GM12878 (cell line): Measurements from ENCODE around the gene PXMP4. TPM values are rescaled to one million over a fixed set of nuclear protein-coding genes. Genes with fewer than 3 reads are reported as not detected.

ENCODE experiments used
- ATAC-seq: fragments of 200-7000 bp; cut with Tn5 transposase; 3 replicates; pipeline ENCODE4 v1.9.1; 2020; ENCODE audit warnings: mild to moderate bottlenecking, moderate library complexity
- BruUV-seq: library from RNA; stranded (reverse); fragments of 400-500 nt; replicated peaks from 2 replicates; lab custom pipeline; 2021; lab: Mats Ljungman, UMichigan
- CTCF ChIA-PET: fragments of 300-600 bp; sonication (Branson Sonifier 250); formaldehyde crosslinking; extraction: SDS; loops from one replicate; lab custom pipeline; 2021; ENCODE audit warnings: inconsistent platforms; lab: Yijun Ruan, JAX
- POLR2A ChIA-PET: fragments of 350-600 bp; formaldehyde crosslinking; extraction: SDS; loops from one replicate; lab custom pipeline; 2021; ENCODE audit warnings: inconsistent platforms; lab: Charles Lee
- RAD21 ChIA-PET: fragments of 300-600 bp; sonication (Branson Sonifier 250); formaldehyde crosslinking; loops from one replicate; lab custom pipeline; 2023; ENCODE audit warnings: antibody characterized with exemption; ENCODE audit not compliant: unreplicated experiment; lab: Charles Lee
- SMC1A ChIA-PET: fragments of 300-600 bp; sonication (Branson Sonifier 250); formaldehyde crosslinking; loops from one replicate; lab custom pipeline; 2023; ENCODE audit not compliant: unreplicated experiment, uncharacterized antibody; lab: Charles Lee
- DNase-seq: peaks from one replicate; pipeline ENCODE4 v3.0.0-alpha.2; 2011; ENCODE audit warnings: low read depth, low spot score
- FAIRE-seq: peaks from 3 replicates; lab custom pipeline; 2011; peaks lifted over from hg19 to GRCh38; lab: Jason Lieb, UNC
- H2AFZ ChIP-seq: 2 replicates; pipeline ENCODE4 v1.6.0; 2011; ENCODE audit warnings: low read depth, low read length, control low read depth; ENCODE audit not compliant: control insufficient read depth
- H3K27ac ChIP-seq: 2 replicates; pipeline ENCODE4 v1.5.1; 2011; ENCODE audit warnings: control low read depth; ENCODE audit not compliant: control insufficient read depth, insufficient read depth
- H3K27me3 ChIP-seq, 2 experiments: replicated peaks in 1 of 2; 2 replicates each; pipeline versions ENCODE4 v1.6.0 to v1.6.1; 2011; ENCODE audit warnings: low read length in 1 of 2; ENCODE audit not compliant: control insufficient read depth in 2 of 2, insufficient read depth in 2 of 2
- H3K36me3 ChIP-seq, 2 experiments: 2 replicates each; pipeline ENCODE4 v1.5.1; 2011; ENCODE audit warnings: low read length in 1 of 2; ENCODE audit not compliant: control insufficient read depth in 2 of 2, insufficient read depth in 2 of 2
- H3K4me1 ChIP-seq: 2 replicates; pipeline ENCODE4 v1.6.1; 2011; ENCODE audit warnings: mild to moderate bottlenecking, low read length, moderate library complexity, mixed read lengths; ENCODE audit not compliant: control insufficient read depth, insufficient read depth
- H3K4me2 ChIP-seq: 2 replicates; pipeline ENCODE4 v1.6.0; 2011; ENCODE audit warnings: control low read depth; ENCODE audit not compliant: control insufficient read depth, insufficient read depth
- H3K4me3 ChIP-seq: fragments of 200-600 bp; sonication (generic); 2 replicates; pipeline ENCODE4 v1.5.1; 2016
- H3K79me2 ChIP-seq: 2 replicates; pipeline ENCODE4 v1.6.0; 2011; ENCODE audit warnings: low read length; ENCODE audit not compliant: control insufficient read depth, insufficient read depth
- H3K9ac ChIP-seq: 2 replicates; pipeline ENCODE4 v1.8.0; 2011; ENCODE audit warnings: low read length, control low read depth, mixed read lengths; ENCODE audit not compliant: control insufficient read depth, insufficient read depth
- H3K9me3 ChIP-seq: replicated peaks from 3 replicates; pipeline ENCODE4 v1.5.1; 2011; ENCODE audit warnings: mild to moderate bottlenecking, low read length; ENCODE audit not compliant: control insufficient read depth, insufficient read depth
- H4K20me1 ChIP-seq: 2 replicates; pipeline ENCODE4 v1.6.0; 2011; ENCODE audit not compliant: control insufficient read depth, insufficient read depth
- BHLHE40 ChIP-seq, 2 experiments: fragments of 450-650 bp in 1 of 2; IDR thresholded peaks; 2 replicates each; pipeline ENCODE4 v1.6.1; 2011 to 2017; ENCODE audit warnings: low read depth in 2 of 2, borderline replicate concordance in 1 of 2, improper control_type of control experiment in 1 of 2, low read length in 1 of 2, mild to moderate bottlenecking in 1 of 2
- CUX1 ChIP-seq: IDR thresholded peaks from 2 replicates; pipeline ENCODE4 v1.6.1; 2012; ENCODE audit warnings: improper control_type of control experiment, low read depth, low read length; ENCODE audit not compliant: insufficient replicate concordance
- DPF2 ChIP-seq: fragments of 450-650 bp; IDR thresholded peaks from 2 replicates; pipeline ENCODE4 v1.6.1; 2017; ENCODE audit warnings: mild to moderate bottlenecking
- EED ChIP-seq: sonication (generic); IDR thresholded peaks from 2 replicates; pipeline ENCODE4 v1.6.1; 2016; ENCODE audit warnings: antibody characterized with exemption, low read depth
- IKZF1 ChIP-seq: fragments of 450-650 bp; conservative IDR thresholded peaks from 2 replicates; pipeline ENCODE4 v1.6.1; 2017; ENCODE audit warnings: antibody characterized with exemption, mild to moderate bottlenecking
- IRF5 ChIP-seq: fragments of 450-650 bp; IDR thresholded peaks from 2 replicates; pipeline ENCODE4 v1.6.1; 2017; ENCODE audit warnings: borderline replicate concordance
- MYB ChIP-seq: fragments of 150-350 bp; IDR thresholded peaks from 2 replicates; pipeline ENCODE4 v1.6.1; 2014; ENCODE audit warnings: mild to moderate bottlenecking, low read depth, low read length, borderline replicate concordance
- NFYB ChIP-seq: IDR thresholded peaks from 2 replicates; pipeline ENCODE4 v1.6.1; 2011; ENCODE audit warnings: low read depth, mild to moderate bottlenecking, low read length, improper control_type of control experiment, moderate library complexity; ENCODE audit not compliant: insufficient read depth
- PAX5 ChIP-seq: IDR thresholded peaks from 2 replicates; pipeline ENCODE4 v1.6.1; 2011; ENCODE audit warnings: low read depth, low read length, borderline replicate concordance
- POLR2A ChIP-seq: IDR thresholded peaks from 2 replicates; pipeline ENCODE4 v1.6.1; 2011; ENCODE audit warnings: low read depth, mild to moderate bottlenecking, low read length
- SMAD1 ChIP-seq: fragments of 450-650 bp; IDR thresholded peaks from 2 replicates; pipeline ENCODE4 v1.6.1; 2018; ENCODE audit warnings: mild to moderate bottlenecking, low read depth; ENCODE audit not compliant: partially characterized antibody
- SP1 ChIP-seq: IDR thresholded peaks from one replicate; pipeline ENCODE4 v1.6.1; 2011; ENCODE audit warnings: low read depth, low read length
- TCF3 ChIP-seq: IDR thresholded peaks from 2 replicates; pipeline ENCODE4 v1.6.1; 2012; ENCODE audit warnings: low read depth, mild to moderate bottlenecking, low read length, borderline replicate concordance; ENCODE audit not compliant: insufficient read depth
- USF1 ChIP-seq: IDR thresholded peaks from 2 replicates; pipeline ENCODE4 v1.6.1; 2011; ENCODE audit warnings: borderline replicate concordance, low read depth, mild to moderate bottlenecking, moderate library complexity, mixed read lengths, low read length; ENCODE audit not compliant: insufficient read depth; ENCODE audit errors: extremely low read length
- WGBS: methylation state at CpG from one replicate; pipeline ENCODE4 v1.1.6; 2016; ENCODE audit warnings: low lambda C conversion rate; ENCODE audit not compliant: insufficient replicate concordance, insufficient coverage; ENCODE audit errors: missing lambda C conversion rate; 5-methylcytosine and 5-hydroxymethylcytosine counted together
- in situ Hi-C: fragments of 300-500 bp; cut with MboI; formaldehyde crosslinking; loops from 9 replicates; pipeline ENCODE4 v1.14.3; 2018; ENCODE audit warnings: mixed read lengths
- intact Hi-C: fragments of 100-400 bp; cut with micrococcal nuclease; formaldehyde crosslinking; loops from one replicate; pipeline ENCODE4 v1.14.2; 2022; ENCODE audit not compliant: unreplicated experiment
- polyA plus RNA-seq, 11 experiments: library from polyadenylated mRNA; depleted of rRNA in 4 of 11; unstranded in 6 of 11; stranded (reverse) in 5 of 11; fragments of >200 nt; fragmentation: Nextera tagmentation in 4 of 11; fragmentation: Illumina TruSeq in 1 of 11; extraction: Ambion mirVana in 4 of 11; extraction: Trizol in 1 of 11; gene quantifications; 1 replicate in 1 of 11; 2 replicates in 10 of 11; pipeline versions ENCODE4 v1.2.1 to v1.2.3, GENCODE V29; 2011 to 2016; ENCODE audit warnings: inconsistent platforms in 2 of 11, missing spikeins in 2 of 11, low read depth in 1 of 11
- total RNA-seq, 4 experiments: library from RNA; depleted of rRNA in 3 of 4; stranded (reverse); fragments of >200 nt in 3 of 4; fragmentation: Illumina TruSeq in 1 of 4; extraction: Trizol in 1 of 4; gene quantifications; 2 replicates each; pipeline versions ENCODE4 v1.2.1 to v1.2.3, GENCODE V29; 2013 to 2021

PXMP4 gene
- total and polyA plus RNA-seq, 10 of the 15 experiments (the other 5 are each of a cell fraction or from before 2014, with no cell fraction given): 3.6 to 19.2 (median 8.6) TPM

- BruUV-seq: no TSS peak
- Histone ChIP-seq H2AFZ (peak overlapping the region; percentile 29; the same call in 1 of the 2 replicates), H3K79me2 (peaks cover 40% of the 10 kb centered on the region), H3K9me3 (no peaks in the 10 kb centered on the region), H3K9ac (peak overlapping the region; percentile 17; the same call in 1 of the 2 replicates), H3K4me2 (peak overlapping the region; percentile 60), H3K4me3 (no peak overlapping the region), H4K20me1 (no peaks in the 10 kb centered on the region), H3K36me3 (peaks cover 0 to 5% of the 10 kb centered on the region in 2 experiments; a peak in 3 of 4 replicates), H3K4me1 (peaks cover 37% of the 10 kb centered on the region), H3K27ac (peak overlapping the region; percentile 35), H3K27me3 (no peaks in the 10 kb centered on the region)
- WGBS: 34% methylated on average over 20 of the region's 20 CpGs
- CTCF ChIA-PET: interaction anchor here (1.1 to 3.3 kb wide), 4 partner anchors 12 to 54 kb away, joined by 3 to 36 read pairs (median 4); partner anchors contain the start of gene ACTL10
- FAIRE-seq (no peak), ATAC-seq (peak; percentile 82), DNase-seq (peak; percentile 47)
- intact Hi-C loops (loop anchor here (10.0 kb wide), 1 partner anchor 315 kb away; the partner anchor contains the start of gene RALY), in situ Hi-C loops (no loop called here)
- RAD21 ChIA-PET: interaction anchor here (0.9 to 1.6 kb wide), 3 partner anchors 9 to 53 kb away, joined by 3 to 7 read pairs (median 3); partner anchors contain the start of gene ZNF341
- POLR2A ChIA-PET: interaction anchor here (0.6 to 1.2 kb wide), 2 partner anchors 13 to 235 kb away, joined by 5 to 8 read pairs; partner anchors contain the start of gene ACTL10
- SMC1A ChIA-PET: interaction anchor here (1.2 to 1.7 kb wide), 3 partner anchors 13 to 74 kb away, joined by 3 to 12 read pairs (median 3); partner anchors contain the start of gene ACTL10
- TF ChIP-seq BHLHE40 (IDR thresholded peaks at IDR 0.05; ENCODE audit: borderline replicate concordance in 1 of 2, low read depth in 2 of 2, low read length in 1 of 2): peak; percentile 56 to 71; a peak in 3 of 4 replicates
- TF ChIP-seq POLR2A: peak; percentile 64
- peak; percentile 12; the same call in 1 of the 2 replicates for TF ChIP-seq IKZF1
- no peak for TF ChIP-seq MYB
- TF ChIP-seq EED: peak; percentile 27; the same call in 1 of the 2 replicates
- TF ChIP-seq DPF2: peak; percentile 39; the same call in 1 of the 2 replicates
- peak; percentile 35; the same call in 1 of the 2 replicates for TF ChIP-seq PAX5
- TF ChIP-seq IRF5: no peak
- TF ChIP-seq USF1: no peak
- peak; percentile 19 for TF ChIP-seq SP1
- TF ChIP-seq TCF3: peak; percentile 71; the same call in 1 of the 2 replicates
- TF ChIP-seq SMAD1: no peak
- no peak for TF ChIP-seq NFYB
- no peak for TF ChIP-seq CUX1
Measured at GRCh38 chr20:33679758-33680485, 40.2 kb downstream of the PXMP4 start.
